GM12801 (cell line): ENCODE results near the gene ASIC4.

ENCODE experiments used
- CTCF ChIP-seq: IDR thresholded peaks from one replicate; pipeline ENCODE4 v1.5.1; 2011; ENCODE audit warnings: control low read depth; ENCODE audit not compliant: insufficient read length; ENCODE audit errors: extremely low read depth

Gene ASIC4

DNA sequence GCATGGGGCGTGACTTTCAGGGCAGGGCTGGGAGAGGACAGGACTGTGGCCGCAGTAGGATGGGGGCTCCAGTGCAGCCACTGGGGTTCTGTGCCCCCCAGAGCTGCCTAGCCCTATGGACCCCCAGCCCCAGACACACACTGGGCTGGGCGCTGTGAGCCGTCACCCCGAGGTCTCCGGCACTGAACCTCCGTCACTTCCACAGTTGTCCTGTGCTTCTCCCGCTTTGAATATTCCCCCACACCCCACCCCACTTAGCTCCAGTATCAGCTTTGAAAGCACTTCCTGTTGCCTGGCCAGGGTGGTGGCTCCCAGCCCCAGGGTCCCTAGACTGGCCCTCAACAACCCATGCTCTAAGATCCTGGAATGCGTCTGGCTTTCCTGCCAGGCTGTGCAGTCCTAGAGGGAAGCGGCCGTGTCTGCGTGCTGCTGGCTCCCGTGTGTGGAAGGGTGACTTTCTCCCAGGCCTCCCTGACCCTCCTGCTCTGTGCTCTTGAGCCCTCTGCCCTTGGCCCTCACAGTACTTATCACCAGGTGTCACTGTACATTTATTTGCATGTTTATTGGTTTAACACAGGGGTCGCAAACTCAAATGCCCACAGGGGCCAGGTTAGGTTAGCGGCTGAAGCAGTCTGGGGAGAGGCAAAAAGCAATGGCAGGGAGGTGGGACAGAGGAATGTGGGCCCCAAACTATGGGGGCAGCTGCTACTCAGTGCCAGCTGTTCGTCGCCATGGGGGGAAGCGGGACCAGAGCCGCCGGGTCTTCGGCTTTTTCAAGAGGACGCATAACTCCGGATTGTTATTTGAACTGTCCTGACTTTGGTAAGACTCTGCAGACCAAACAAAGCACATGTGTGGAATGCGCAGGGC, 47.1 kb downstream of the ASIC4 start:
- no peak for TF ChIP-seq CTCF

- no peak for TF ChIP-seq CTCF
Measured at GRCh38 chr2:219562049-219563020, 48.1 kb downstream of the ASIC4 start.

DNA sequence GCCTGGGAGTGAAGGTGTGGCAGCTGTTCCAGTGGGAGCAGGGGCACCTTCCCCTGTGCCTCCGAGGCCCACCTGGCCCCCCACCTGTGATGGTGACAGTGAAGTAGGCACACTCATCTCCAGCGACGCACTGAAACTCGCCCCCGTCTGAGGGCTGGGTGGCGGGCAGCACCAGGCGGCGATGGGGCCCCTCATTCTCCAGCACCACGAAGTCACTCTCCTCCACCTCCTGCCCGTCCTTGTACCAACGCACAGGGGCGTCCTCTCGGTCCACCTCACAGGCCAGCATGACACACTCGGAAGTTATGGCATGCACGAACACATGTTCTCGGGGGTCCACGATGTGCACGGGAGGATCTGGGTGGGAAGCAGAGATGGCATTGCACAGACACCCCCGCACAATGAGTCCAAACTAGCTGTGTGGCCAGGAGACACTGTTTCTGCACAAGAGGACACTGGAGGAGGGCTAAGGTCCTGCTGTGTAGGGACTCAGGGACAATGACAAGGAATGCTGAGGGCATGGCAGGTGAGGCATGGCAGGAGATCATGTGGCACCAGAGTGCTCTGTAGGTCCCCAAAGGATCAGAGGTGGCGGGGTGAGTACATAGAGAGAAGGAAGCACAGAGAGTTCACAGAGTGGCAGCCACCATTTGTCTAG, 49.1 kb downstream of the ASIC4 start:
- no peak for TF ChIP-seq CTCF

GRCh38 chr2:219565130-219566080, 51.1 kb downstream of the ASIC4 start:
- no peak for TF ChIP-seq CTCF

DNA sequence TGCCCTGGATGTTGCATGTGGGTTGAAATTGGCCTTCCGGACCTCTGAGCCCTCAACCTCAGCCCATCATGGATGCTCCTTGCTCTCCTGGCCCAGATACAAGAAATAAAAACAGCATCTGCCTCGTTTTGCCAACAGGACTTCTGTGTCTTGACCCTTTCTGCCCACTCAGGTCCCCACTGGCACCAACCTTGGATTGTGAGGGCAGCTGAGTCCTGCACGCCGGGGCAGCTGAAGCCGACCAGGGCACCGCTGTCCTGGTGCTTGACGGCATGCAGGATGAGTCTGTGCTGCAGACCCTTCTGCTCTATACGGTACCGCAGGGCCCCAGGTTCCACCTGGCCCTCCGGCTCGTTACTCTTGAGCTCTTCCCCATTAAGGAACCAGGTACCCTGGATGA, 52.4 kb downstream of the ASIC4 start:
- TF ChIP-seq CTCF = no peak

- TF ChIP-seq CTCF = no peak
Measured at GRCh38 chr2:219567131-219567530, 52.8 kb downstream of the ASIC4 start.
